Duodenal mucosa (tissue), 2 donors: ENCODE data around the gene HSF5.

Source experiments
- H3K27ac ChIP-seq: one replicate; pipeline ENCODE4 v1.7.0; 2013; ENCODE audit warnings: low read depth, low read length
- H3K27me3 ChIP-seq, 2 donors: one replicate each; pipeline ENCODE4 v1.7.0; 2013; ENCODE audit warnings: low read length in 2 of 2, control low read depth in 1 of 2; ENCODE audit not compliant: insufficient read depth in 2 of 2, control insufficient read depth in 1 of 2
- H3K36me3 ChIP-seq, 2 donors: one replicate each; pipeline ENCODE4 v1.7.0; 2013; ENCODE audit warnings: low read length in 2 of 2, control low read depth in 1 of 2; ENCODE audit not compliant: insufficient read depth in 2 of 2, control insufficient read depth in 1 of 2
- H3K4me1 ChIP-seq, 2 donors: one replicate each; pipeline ENCODE4 v1.7.0; 2013; ENCODE audit warnings: low read length in 2 of 2, control low read depth in 1 of 2; ENCODE audit not compliant: insufficient read depth in 2 of 2, control insufficient read depth in 1 of 2
- H3K4me3 ChIP-seq, 2 donors: one replicate each; pipeline ENCODE4 v1.7.0; 2013; ENCODE audit warnings: low read length in 2 of 2, low read depth in 1 of 2
- H3K9ac ChIP-seq, 2 donors: one replicate each; pipeline ENCODE4 v1.7.0; 2013; ENCODE audit warnings: low read length in 2 of 2, low read depth in 1 of 2
- H3K9me3 ChIP-seq, 2 donors: one replicate each; pipeline ENCODE4 v1.7.0; 2013; ENCODE audit warnings: low read length in 2 of 2, control low read depth in 1 of 2; ENCODE audit not compliant: control insufficient read depth in 1 of 2

The HSF5 gene

DNA sequence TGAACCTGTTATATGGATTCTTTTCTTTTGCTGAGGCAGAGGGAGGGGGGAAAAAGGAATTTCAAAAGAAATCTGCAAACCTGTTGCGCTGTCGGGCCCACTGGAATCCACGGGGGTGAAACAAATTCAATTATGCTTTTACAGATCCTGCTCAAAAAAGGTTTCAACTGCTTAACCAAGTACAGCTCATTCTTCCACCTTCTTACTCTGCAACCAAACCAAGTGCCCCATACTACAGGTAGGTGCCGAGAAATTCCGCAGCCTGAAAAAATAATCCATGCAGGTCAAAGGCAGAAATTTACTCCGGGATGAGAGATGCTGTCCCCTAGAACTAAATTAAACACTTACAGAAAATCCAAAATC is 71.3 kb downstream of the HSF5 start:
- Histone ChIP-seq H3K27ac (peak overlapping the region; percentile 53), H3K36me3 (no peaks in the 10 kb centered on the region), H3K4me3 (peak overlapping the region; percentile 69 to 73), H3K9me3 (no peaks in the 10 kb centered on the region), H3K4me1 (peaks cover 8 to 14% of the 10 kb centered on the region in 2 donors), H3K27me3 (no peaks in the 10 kb centered on the region), H3K9ac (peak overlapping the region; percentile 53 to 91)

DNA sequence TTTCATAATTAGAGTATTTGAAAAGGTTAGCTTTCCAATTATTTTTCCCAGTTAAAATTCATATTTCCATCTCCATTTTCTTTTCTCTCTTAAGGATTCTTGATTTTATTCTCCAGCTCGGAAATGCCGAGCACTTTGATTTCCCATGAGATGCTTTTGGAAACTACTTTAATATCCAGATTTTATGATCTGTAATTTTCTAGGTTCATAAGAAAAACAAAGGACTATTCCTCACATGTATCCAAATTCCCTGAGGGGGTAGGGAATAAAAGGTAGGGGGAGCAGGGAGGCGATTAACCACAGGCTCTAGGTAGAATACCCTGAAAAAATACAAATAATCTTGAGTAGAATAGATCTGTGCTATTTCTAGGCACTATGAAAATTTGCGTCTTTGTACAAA is 71.8 kb downstream of the HSF5 start:
- H3K27ac ChIP-seq: peak overlapping the region; percentile 37
- H3K9me3 ChIP-seq: no peaks in the 10 kb centered on the region
- H3K9ac ChIP-seq: peak overlapping the region; percentile 53 to 91
- no peaks in the 10 kb centered on the region for H3K36me3 ChIP-seq
- H3K4me1 ChIP-seq: peaks cover 8 to 14% of the 10 kb centered on the region in 2 donors
- no peaks in the 10 kb centered on the region for H3K27me3 ChIP-seq
- H3K4me3 ChIP-seq: peak overlapping the region; percentile 69 to 73

DNA sequence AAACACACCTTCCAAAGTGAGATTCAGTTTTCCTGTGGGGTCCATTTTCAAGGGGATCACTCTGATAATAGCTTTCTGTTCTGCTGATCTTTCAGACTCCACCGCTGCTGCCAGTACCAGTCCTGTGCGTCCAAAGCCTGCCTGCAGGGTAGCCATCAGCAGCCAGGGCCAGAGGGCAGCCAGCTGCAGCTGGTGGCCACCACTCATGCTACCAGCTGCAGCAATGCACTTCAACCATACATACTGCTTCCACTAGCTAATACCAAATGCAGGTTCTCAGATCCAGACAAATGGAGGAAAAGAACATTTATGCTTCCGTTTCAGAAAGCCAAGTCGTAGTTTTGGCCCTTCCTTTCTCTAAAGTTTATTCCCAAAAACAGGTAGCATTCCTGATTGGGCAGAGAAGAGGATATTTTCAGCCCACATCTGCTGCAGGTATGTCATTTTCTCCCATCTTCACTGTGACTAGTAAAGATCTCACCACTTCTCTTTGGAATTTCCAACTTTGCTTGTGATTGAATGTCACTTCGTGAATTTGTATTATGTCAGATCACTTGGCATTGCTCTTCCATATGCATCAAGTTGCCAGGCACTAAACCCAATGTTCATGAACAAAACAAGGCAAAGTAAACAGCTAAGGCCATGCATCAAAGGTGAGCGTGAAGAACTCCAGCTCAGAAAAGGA is 72.7 kb downstream of the HSF5 start:
- no peaks in the 10 kb centered on the region for H3K36me3 ChIP-seq
- peak overlapping the region; percentile 6 for H3K27ac ChIP-seq
- peak overlapping the region; percentile 53 to 91 for H3K9ac ChIP-seq
- H3K4me1 ChIP-seq: peaks cover 8 to 14% of the 10 kb centered on the region in 2 donors
- no peaks in the 10 kb centered on the region for H3K9me3 ChIP-seq
- H3K27me3 ChIP-seq: no peaks in the 10 kb centered on the region
- H3K4me3 ChIP-seq: peak overlapping the region; percentile 69 to 73

DNA sequence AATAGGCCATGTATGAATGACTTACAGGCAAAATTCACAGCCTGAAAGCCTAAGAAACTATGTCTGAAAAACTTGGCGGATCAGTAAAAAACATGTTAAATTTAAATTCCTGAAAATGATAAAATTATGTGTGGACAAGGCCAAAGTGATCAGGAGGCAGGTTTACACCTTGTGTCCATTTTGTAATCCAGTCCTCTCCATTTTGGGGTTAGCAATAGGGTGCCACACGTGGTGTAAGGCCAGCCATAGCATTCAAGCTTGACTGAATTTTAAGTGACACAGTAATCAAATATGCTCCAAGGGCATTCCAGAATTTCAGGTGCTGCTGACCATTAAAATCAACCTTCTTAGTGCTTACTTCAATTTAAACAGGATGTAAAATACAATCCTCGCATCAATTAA is 73.6 kb downstream of the HSF5 start:
- Histone ChIP-seq H3K4me3 (peak overlapping the region; percentile 69 to 73), H3K9me3 (no peaks in the 10 kb centered on the region), H3K4me1 (peaks cover 8 to 11% of the 10 kb centered on the region in 2 donors), H3K9ac (peak overlapping the region in 1 of 2 donors; percentile 91), H3K27ac (no peak overlapping the region), H3K36me3 (no peaks in the 10 kb centered on the region), H3K27me3 (no peaks in the 10 kb centered on the region)

DNA sequence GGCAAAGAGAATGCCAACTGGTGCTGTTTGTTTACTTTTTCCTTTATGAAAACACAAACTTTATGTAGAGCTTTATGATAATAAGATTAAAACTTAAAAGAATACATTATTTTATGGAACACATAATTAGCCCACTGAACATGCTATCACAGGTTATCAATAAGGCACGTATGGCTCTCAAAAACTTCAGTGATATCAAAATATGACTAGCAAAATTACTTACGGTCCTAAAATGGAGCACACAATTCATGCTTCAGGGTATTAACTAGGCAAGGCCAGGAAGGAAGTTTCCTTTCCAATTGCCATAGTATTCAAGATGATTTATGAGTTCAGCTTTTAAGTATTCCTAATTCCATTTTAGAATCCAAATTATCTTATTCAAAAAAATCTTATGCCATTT is 74.5 kb downstream of the HSF5 start:
- Histone ChIP-seq H3K4me1 (peaks cover 8 to 11% of the 10 kb centered on the region in 2 donors), H3K9me3 (no peaks in the 10 kb centered on the region), H3K4me3 (peak overlapping the region; percentile 69 to 73), H3K27me3 (no peaks in the 10 kb centered on the region), H3K36me3 (no peaks in the 10 kb centered on the region), H3K27ac (no peak overlapping the region), H3K9ac (peak overlapping the region in 1 of 2 donors; percentile 91)

DNA sequence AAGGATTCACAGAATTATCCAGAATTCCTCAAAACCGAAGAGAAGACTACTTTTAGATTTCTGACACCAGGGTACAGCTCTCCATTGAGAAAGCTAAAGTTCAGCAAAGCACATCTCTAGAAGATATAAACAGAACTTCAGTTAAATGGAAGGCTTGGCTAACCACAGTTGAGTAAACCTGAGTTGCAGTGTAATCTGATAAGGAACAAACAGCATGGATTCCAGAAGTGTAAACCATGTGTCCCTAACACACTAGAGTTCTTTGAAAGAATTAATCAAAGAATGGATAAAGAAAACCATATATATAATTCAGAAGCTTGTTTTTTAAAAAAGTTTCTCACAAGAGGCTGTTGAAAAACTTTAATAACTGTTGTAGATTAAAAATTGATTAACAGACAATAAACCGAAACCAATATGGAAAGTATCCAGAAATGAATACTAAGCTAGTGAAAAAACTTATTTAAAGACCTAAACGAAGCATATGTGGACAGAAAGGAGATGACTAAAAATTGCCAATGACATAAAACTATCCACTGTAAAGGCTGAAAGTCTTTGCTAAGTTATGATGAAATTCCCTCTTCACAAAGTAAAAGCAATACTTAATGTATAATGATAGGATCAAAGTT is 75.1 kb downstream of the HSF5 start:
- no peaks in the 10 kb centered on the region for H3K27me3 ChIP-seq
- H3K4me3 ChIP-seq: peak overlapping the region; percentile 69 to 73
- H3K9ac ChIP-seq: peak overlapping the region in 1 of 2 donors; percentile 91
- no peaks in the 10 kb centered on the region for H3K36me3 ChIP-seq
- no peaks in the 10 kb centered on the region for H3K9me3 ChIP-seq
- H3K4me1 ChIP-seq: peaks cover 4 to 5% of the 10 kb centered on the region in 2 donors
- H3K27ac ChIP-seq: no peak overlapping the region

DNA sequence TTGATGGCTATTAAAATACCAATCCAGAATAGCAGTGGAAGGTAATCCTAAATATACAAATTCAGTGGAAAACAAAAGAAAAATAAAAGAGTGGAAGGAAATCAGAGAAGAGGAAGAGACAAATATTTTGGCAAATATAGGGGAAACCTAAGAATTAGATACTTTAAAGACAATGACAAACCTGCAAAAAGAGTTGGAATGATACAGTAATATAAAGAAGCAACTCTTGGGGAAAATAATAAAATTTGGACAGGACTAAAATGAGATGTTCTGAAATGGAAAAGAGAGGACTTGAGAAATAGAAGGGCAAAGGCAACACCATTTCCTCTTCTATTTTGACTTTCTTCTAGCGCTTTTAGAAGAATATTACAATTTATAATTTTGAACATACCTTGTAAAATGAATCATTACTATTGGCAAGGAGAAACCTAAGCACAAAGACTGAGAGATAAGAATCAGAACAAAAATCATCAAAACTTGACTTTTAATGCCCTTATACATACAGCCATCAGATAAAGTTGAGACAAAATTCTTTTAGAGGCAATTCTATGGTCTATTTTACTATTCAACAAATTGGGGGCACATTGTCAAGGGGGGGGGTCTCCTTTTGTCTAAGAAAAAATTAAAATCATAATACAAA is 76.0 kb downstream of the HSF5 start:
- Histone ChIP-seq H3K27ac (no peak overlapping the region), H3K9ac (peak overlapping the region in 1 of 2 donors; percentile 91), H3K4me1 (peaks cover 0 to 3% of the 10 kb centered on the region in 2 donors), H3K9me3 (no peaks in the 10 kb centered on the region), H3K4me3 (peak overlapping the region; percentile 69 to 73), H3K36me3 (no peaks in the 10 kb centered on the region), H3K27me3 (no peaks in the 10 kb centered on the region)

DNA sequence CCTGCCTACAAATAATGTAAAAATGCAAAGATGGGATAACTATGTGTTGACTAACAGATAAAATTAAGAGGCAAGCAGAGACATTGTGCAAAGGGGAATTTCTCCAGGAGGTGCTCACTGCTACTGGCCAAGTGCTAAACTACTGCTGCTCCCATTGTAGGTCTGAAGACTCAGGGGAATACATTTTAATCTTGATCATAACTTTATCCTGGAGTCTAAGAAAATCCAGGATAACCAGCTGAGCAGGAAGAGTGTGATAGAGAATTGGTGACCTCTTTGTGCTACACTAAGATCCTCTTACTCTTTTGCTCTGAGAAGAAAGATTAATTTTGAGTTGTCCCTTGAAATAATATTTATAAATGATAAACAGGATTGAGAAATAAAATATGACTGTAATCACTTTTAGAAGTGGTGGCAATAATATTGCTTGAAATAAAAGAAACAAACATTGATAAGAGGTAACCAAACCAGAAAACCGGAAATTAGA is 76.8 kb downstream of the HSF5 start:
- Histone ChIP-seq H3K4me1 (peaks cover 0 to 3% of the 10 kb centered on the region in 2 donors), H3K27ac (no peak overlapping the region), H3K9ac (peak overlapping the region in 1 of 2 donors; percentile 91), H3K4me3 (peak overlapping the region; percentile 69 to 73), H3K27me3 (no peaks in the 10 kb centered on the region), H3K36me3 (no peaks in the 10 kb centered on the region), H3K9me3 (no peaks in the 10 kb centered on the region)

DNA sequence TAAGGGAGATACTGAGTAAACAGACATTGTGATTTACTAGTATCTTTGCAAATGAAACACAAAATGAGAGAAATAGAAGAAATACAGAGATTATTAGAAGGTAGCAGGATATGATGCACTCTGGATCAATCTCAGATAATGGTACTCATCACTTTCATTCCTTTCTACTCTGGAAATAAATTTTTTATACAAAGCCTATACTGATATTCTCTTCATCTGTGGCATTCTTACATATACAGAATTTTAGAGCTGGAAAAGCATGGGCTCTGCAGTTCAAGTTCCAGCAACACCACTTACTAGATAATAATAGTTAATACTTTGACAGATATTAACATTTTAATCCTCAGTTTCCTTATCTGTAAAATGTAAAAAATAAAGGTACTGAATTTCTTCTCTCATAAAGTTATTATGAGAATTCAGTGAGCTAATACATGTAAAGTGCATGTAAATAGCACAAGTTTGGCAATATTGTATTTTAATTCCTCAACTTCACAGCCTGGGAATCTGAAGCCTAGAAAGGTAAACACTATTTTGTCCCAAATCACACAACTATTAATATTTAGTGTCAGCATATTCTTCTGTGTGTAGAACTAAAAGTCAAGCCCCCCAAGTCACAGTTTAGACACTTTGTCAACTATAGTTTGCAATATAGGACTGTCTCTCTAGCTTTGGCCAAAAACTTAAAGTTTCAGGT is 77.3 kb downstream of the HSF5 start:
- Histone ChIP-seq H3K4me1 (peaks cover 0 to 3% of the 10 kb centered on the region in 2 donors), H3K36me3 (no peaks in the 10 kb centered on the region), H3K9ac (peak overlapping the region in 1 of 2 donors; percentile 91), H3K27ac (no peak overlapping the region), H3K27me3 (no peaks in the 10 kb centered on the region), H3K9me3 (no peaks in the 10 kb centered on the region), H3K4me3 (peak overlapping the region; percentile 35 to 73)
